ENCODE results near the gene HIGD1C. TPM values are rescaled to one million over a fixed set of nuclear protein-coding genes. Genes with fewer than 3 reads are reported as not detected.

Gene HIGD1C
- total and polyA plus RNA-seq, 2 of the 8 experiments (the other 6 are each of a cell fraction or from before 2014, with no cell fraction given), result not detected

GRCh38 chr12:51008329-51009055, 56.1 kb downstream of the HIGD1C start (continued):
- TF ChIP-seq CHD1 (IDR thresholded peaks at IDR 0.05; ENCODE audit: low read depth, low read length) (no peak), SAP30 (IDR thresholded peaks at IDR 0.05; ENCODE audit: insufficient read depth, insufficient replicate concordance, low read length) (no peak), CHD2 (IDR thresholded peaks at IDR 0.05; ENCODE audit: low read length) (no peak)

Data from H1 (cell line).